ENCODE data around the gene ARMH1.

Gene ARMH1

GRCh38 chr1:44645476-44646244 is 28.9 kb upstream of the ARMH1 start:
- H3K4me3 ChIP-seq (ENCODE audit: low read length) = peak overlapping the region; percentile 12
- peak; percentile 85 for DNase-seq (ENCODE audit: low read depth)
- TF ChIP-seq CTCF (conservative IDR thresholded peaks at IDR 0.05; ENCODE audit: low read length) = no peak

GRCh38 chr1:44646261-44647110 is 28.0 kb upstream of the ARMH1 start:
- no peak for TF ChIP-seq CTCF (conservative IDR thresholded peaks at IDR 0.05; ENCODE audit: low read length)
- H3K4me3 ChIP-seq (ENCODE audit: low read length) = no peak overlapping the region
- DNase-seq (ENCODE audit: low read depth) = no peak

DNA sequence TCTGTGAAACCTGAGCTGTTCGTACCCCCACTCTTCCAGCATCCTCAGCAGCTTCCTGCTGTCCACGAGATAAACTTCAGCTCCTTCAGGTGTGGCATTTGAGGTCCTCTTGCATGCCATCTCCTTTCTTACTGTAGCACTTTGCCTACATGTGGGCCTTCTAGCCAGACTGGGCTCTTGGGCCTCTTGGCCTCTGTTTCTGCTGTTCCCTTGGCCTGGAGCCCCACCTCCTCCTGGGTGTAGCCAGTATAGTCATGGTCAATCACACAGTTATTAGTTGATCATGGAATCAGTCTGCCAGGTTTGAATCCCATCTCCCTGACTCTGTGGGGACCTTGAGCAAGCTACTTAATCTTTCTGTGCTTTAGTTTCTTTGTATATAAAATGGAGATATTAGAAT is 26.6 kb upstream of the ARMH1 start:
- no peak overlapping the region for H3K4me3 ChIP-seq (ENCODE audit: low read length)
- TF ChIP-seq CTCF (conservative IDR thresholded peaks at IDR 0.05; ENCODE audit: low read length) = no peak
- no peak for DNase-seq (ENCODE audit: low read depth)

DNA sequence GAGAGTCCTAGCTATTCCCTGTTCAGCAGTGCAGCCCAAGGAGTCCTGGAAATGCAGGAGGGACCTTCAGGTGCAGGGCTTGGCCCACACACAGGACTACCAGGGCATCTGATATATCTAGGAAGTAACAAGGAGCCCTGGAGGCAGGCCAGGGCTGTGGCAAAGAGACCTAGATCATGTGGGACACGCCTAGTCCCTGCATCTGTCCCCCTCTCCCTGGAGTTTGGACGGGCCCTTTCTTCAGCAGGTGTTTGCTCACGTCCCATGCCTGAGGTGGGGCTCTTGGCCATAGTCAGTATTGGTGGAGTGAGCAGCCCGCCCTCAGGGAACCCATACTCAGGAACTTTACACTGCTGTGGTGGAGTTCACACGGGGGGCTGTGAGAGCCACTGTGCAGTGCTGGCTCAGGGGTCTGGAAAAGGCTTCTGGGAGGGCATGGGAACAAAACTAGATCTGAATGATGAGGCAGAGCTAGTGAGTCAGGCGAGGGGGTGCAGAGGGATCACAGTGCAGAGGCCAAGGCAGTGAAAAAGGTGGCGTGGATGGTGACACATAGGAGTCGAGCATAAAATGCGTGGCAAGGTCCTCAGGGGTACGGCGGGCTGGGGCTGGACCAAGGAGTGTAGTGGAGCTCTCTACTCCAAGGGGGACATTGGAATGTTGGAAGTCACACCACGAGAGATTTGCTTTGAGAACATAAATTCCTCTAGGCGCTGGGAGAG is 25.8 kb upstream of the ARMH1 start:
- no peak for DNase-seq (ENCODE audit: low read depth)
- no peak overlapping the region for H3K4me3 ChIP-seq (ENCODE audit: low read length)
- no peak for TF ChIP-seq CTCF (conservative IDR thresholded peaks at IDR 0.05; ENCODE audit: low read length)

DNA sequence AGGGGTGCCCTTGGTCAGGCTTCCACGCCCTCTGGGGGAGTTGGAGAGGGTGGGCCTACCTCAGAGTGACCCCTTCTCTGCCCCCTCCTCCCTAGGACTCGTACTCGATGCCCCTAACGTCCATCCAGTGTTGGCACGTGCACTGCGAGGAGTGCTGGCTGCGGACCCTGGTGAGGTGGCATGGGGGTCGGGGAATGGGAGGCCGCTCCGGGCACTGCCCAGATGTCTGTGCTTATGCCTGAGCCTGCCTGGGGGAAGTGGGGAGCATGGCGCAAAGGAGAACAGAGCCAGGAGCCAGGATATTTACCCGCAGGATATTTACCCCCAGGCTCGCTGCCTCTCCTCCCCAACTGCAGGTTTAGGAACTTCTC is 24.7 kb upstream of the ARMH1 start:
- DNase-seq (ENCODE audit: low read depth) = no peak
- TF ChIP-seq CTCF (conservative IDR thresholded peaks at IDR 0.05; ENCODE audit: low read length) = no peak

DNA sequence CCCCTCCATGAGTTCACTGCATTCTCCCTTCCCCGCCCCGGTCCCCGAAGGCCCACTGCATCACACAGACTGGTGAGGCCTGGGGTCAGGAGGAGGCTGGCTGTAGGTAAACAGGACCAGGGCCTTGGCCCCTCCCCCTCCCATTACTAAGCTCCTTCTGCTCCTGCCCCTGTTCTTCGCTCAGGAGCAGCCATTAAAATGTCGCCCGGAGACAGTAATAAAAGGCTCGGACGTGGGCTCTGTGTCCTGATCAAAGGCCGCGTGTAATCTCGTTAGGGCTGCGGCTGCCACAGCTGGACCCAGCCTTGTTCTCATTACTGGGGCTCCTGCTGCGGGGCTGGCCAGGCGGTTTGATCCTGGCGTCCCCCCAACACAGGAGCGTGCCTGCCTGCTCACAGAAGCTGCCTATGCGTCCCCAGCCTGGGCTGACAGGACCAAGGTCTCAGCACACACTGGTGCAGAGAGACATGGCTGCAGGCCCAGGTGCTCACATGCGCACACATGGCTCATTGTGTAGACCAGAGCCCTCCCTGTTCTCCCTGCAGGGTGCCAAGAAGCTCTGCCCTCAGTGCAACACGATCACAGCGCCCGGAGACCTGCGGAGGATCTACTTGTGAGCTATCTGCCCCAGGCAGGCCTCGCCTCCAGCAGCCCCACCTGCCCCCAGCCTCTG is 24.2 kb upstream of the ARMH1 start:
- no peak for DNase-seq (ENCODE audit: low read depth)
- TF ChIP-seq CTCF (conservative IDR thresholded peaks at IDR 0.05; ENCODE audit: low read length) = no peak
- H3K4me3 ChIP-seq (ENCODE audit: low read length) = no peak overlapping the region

More for the DNA sequence above, 24.7 kb upstream of the ARMH1 start:
- H3K4me3 ChIP-seq (ENCODE audit: low read length) = no peak overlapping the region
